Measurements from ENCODE around the gene CA10. TPM values are rescaled to one million over a fixed set of nuclear protein-coding genes. Genes with fewer than 3 reads are reported as not detected.

Gene CA10
- total RNA-seq: not detected

- Mint-ChIP-seq H3K9me3 (peaks cover 5% of the 10 kb centered on the region), H3K27me3 (peaks cover 25 to 33% of the 10 kb centered on the region in 2 donors), H3K27ac (no peak within 1 kb of the TSS), H3K4me1 (ENCODE audit: low read depth in 2 of 2) (no peaks in the 10 kb centered on the region), H3K4me3 (no peak within 1 kb of the TSS), H3K36me3 (peaks cover 6% of the 10 kb centered on the region)
- ATAC-seq (no peak), DNase-seq (ENCODE audit: low spot score) (peak; percentile 60)
Observed at GRCh38 chr17:52158450-52159042, at the start of gene CA10. Gene CA10 (minus strand): TSS chr17:52158714.

DNA sequence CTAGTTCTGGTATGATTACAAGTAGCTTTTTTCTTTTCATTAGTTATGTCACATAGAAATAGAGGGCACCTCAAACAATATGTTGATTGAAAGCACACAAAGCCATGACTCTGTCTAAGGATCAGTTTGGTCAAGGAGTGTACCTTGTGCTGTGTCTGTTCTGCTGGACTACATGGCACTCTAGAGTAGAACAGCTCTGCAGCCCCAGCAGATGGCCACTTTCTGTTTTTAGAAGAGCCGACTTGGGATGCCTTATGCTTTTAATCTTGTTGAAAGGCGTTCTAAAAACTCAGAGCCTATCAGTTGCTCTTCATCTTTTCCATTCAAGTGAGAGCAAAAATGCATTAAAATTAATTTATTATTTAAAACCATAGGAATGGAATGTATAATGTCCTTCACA, 49.3 kb upstream of the CA10 start:
- Mint-ChIP-seq H3K36me3 (no peaks in the 10 kb centered on the region), H3K9me3 (peaks cover 11% of the 10 kb centered on the region), H3K4me1 (ENCODE audit: low read depth in 2 of 2) (no peaks in the 10 kb centered on the region), H3K27ac (no peak overlapping the region), H3K4me3 (no peak overlapping the region), H3K27me3 (no peaks in the 10 kb centered on the region)
- DNase-seq (ENCODE audit: low spot score): no peak
- ATAC-seq: no peak

DNA sequence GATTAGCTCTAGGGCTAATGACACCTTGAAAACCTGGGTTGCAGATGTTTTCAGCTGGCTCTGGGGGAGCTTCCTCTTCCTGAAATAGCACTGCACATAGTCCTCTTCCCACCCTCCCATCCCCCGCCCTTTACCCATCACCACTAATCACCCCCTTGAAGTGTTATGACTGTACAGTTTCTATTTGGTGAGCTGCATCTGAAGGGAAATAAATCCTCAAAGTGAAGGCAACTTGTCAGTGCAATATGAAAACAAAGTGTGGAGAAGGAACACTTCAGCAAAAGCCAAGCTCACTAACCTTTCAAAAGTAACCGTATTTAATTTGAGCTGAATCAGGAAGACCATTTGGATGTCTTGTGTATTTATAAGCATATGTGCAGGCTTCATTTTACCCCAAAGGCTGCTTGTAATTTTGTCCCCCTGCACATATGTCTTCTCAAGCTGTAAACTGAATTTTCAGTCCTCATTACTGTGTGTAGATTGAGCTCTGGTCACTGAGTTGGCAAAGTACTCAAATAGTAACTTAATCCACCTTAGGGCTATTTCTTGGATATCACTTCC, 44.1 kb upstream of the CA10 start:
- DNase-seq (ENCODE audit: low spot score) (no peak), ATAC-seq (no peak)
- Mint-ChIP-seq H3K4me3 (no peak overlapping the region), H3K27ac (no peak overlapping the region), H3K27me3 (no peaks in the 10 kb centered on the region), H3K4me1 (ENCODE audit: low read depth in 2 of 2) (no peaks in the 10 kb centered on the region), H3K9me3 (peaks cover 13% of the 10 kb centered on the region), H3K36me3 (no peaks in the 10 kb centered on the region)

- no peak for DNase-seq (ENCODE audit: low spot score)
- Mint-ChIP-seq H3K9me3 (peaks cover 16% of the 10 kb centered on the region), H3K36me3 (no peaks in the 10 kb centered on the region), H3K27ac (no peak overlapping the region), H3K27me3 (no peaks in the 10 kb centered on the region), H3K4me3 (no peak overlapping the region), H3K4me1 (ENCODE audit: low read depth in 2 of 2) (no peaks in the 10 kb centered on the region)
- ATAC-seq: no peak
Observed at GRCh38 chr17:52201767-52202519, 43.4 kb upstream of the CA10 start.

DNA sequence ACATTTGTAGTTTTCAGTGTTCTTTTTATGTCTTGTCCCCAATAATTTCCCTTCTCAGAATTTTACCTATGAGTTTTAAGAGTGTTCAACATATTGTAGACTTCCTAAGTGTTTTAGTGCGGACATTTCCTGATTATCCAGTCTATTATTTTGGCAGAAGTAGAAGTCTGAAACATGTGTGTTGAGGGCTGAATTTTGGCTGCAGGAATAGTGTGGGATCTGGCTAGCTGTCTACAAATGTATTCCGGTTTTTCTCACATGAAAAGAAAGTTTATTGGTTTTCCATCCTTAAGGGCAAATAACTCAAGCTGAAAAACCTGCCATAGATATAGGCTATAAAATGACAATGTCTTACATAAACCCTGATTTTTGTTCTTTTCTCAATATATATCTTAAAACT, 33.0 kb upstream of the CA10 start:
- no peaks in the 10 kb centered on the region for H3K36me3 Mint-ChIP-seq
- H3K4me1 Mint-ChIP-seq (ENCODE audit: low read depth in 2 of 2): no peaks in the 10 kb centered on the region
- ATAC-seq (no peak), DNase-seq (ENCODE audit: low spot score) (no peak)
- H3K27me3 Mint-ChIP-seq: no peaks in the 10 kb centered on the region
- no peak overlapping the region for H3K4me3 Mint-ChIP-seq
- peaks cover 8% of the 10 kb centered on the region for H3K9me3 Mint-ChIP-seq
- H3K27ac Mint-ChIP-seq: no peak overlapping the region

- Mint-ChIP-seq H3K4me1 (ENCODE audit: low read depth in 2 of 2) (no peaks in the 10 kb centered on the region), H3K9me3 (peaks cover 14% of the 10 kb centered on the region), H3K36me3 (no peaks in the 10 kb centered on the region), H3K27me3 (peaks cover 0 to under 1% of the 10 kb centered on the region in 2 donors), H3K27ac (no peak overlapping the region), H3K4me3 (no peak overlapping the region)
- ATAC-seq (no peak), DNase-seq (ENCODE audit: low spot score) (no peak)
Observed at GRCh38 chr17:52181782-52182181, 23.3 kb upstream of the CA10 start.

- Mint-ChIP-seq H3K9me3 (peaks cover 13% of the 10 kb centered on the region), H3K27ac (no peak overlapping the region), H3K4me3 (no peak overlapping the region), H3K36me3 (no peaks in the 10 kb centered on the region), H3K27me3 (peaks cover 0 to 3% of the 10 kb centered on the region in 2 donors), H3K4me1 (ENCODE audit: low read depth in 2 of 2) (no peaks in the 10 kb centered on the region)
- no peak for ATAC-seq
- no peak for DNase-seq (ENCODE audit: low spot score)
Observed at GRCh38 chr17:52178012-52178411, 19.5 kb upstream of the CA10 start.

- H3K36me3 Mint-ChIP-seq: no peaks in the 10 kb centered on the region
- DNase-seq (ENCODE audit: low spot score) (no peak), ATAC-seq (no peak)
- no peaks in the 10 kb centered on the region for H3K27me3 Mint-ChIP-seq
- no peaks in the 10 kb centered on the region for H3K4me1 Mint-ChIP-seq (ENCODE audit: low read depth in 2 of 2)
- H3K27ac Mint-ChIP-seq: no peak overlapping the region
- no peak overlapping the region for H3K4me3 Mint-ChIP-seq
- no peaks in the 10 kb centered on the region for H3K9me3 Mint-ChIP-seq
Observed at GRCh38 chr17:52170963-52171572, 12.6 kb upstream of the CA10 start.

DNA sequence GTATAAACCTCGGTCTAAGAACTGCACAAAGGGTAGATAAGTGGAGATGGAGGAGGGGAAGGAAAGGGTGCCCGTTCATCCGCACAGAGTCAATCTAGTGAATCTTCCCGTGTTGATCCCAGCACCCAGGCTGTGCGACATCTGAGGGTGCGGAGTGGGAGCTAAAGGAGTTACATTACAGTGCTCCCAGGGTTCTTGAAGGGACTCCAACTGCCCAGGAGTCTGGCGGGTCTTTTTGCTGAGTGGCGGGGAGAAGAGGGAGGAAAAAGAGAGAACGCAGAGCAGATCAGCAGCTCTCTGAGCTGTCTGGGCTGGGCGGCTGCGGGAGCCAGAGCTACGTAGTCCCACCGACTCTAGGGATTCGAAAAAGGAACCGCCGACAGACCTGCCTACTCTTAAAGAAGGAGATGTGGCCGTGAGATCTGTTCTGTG, 1.6 kb upstream of the CA10 start:
- no peak for ATAC-seq
- no peaks in the 10 kb centered on the region for H3K4me1 Mint-ChIP-seq (ENCODE audit: low read depth in 2 of 2)
- no peak for DNase-seq (ENCODE audit: low spot score)
- no peak overlapping the region for H3K4me3 Mint-ChIP-seq
- peaks cover 5% of the 10 kb centered on the region for H3K9me3 Mint-ChIP-seq
- peaks cover 25 to 33% of the 10 kb centered on the region in 2 donors for H3K27me3 Mint-ChIP-seq
- H3K27ac Mint-ChIP-seq: no peak overlapping the region
- peaks cover 6% of the 10 kb centered on the region for H3K36me3 Mint-ChIP-seq

- no peak overlapping the region for H3K27ac Mint-ChIP-seq
- no peak for ATAC-seq
- peaks cover 25 to 33% of the 10 kb centered on the region in 2 donors for H3K27me3 Mint-ChIP-seq
- H3K36me3 Mint-ChIP-seq: peaks cover 6% of the 10 kb centered on the region
- no peak overlapping the region for H3K4me3 Mint-ChIP-seq
- H3K4me1 Mint-ChIP-seq (ENCODE audit: low read depth in 2 of 2): no peaks in the 10 kb centered on the region
- H3K9me3 Mint-ChIP-seq: peaks cover 5% of the 10 kb centered on the region
- no peak for DNase-seq (ENCODE audit: low spot score)
Observed at GRCh38 chr17:52159246-52160135, 977 bp upstream of the CA10 start.

- no peak overlapping the region for H3K27ac Mint-ChIP-seq
- H3K4me3 Mint-ChIP-seq: no peak overlapping the region
- DNase-seq (ENCODE audit: low spot score) (no peak), ATAC-seq (no peak)
- H3K36me3 Mint-ChIP-seq: peaks cover 6% of the 10 kb centered on the region
- peaks cover 25 to 33% of the 10 kb centered on the region in 2 donors for H3K27me3 Mint-ChIP-seq
- no peaks in the 10 kb centered on the region for H3K4me1 Mint-ChIP-seq (ENCODE audit: low read depth in 2 of 2)
- H3K9me3 Mint-ChIP-seq: peaks cover 5% of the 10 kb centered on the region
Observed at GRCh38 chr17:52157603-52158449, 688 bp downstream of the CA10 start.

DNA sequence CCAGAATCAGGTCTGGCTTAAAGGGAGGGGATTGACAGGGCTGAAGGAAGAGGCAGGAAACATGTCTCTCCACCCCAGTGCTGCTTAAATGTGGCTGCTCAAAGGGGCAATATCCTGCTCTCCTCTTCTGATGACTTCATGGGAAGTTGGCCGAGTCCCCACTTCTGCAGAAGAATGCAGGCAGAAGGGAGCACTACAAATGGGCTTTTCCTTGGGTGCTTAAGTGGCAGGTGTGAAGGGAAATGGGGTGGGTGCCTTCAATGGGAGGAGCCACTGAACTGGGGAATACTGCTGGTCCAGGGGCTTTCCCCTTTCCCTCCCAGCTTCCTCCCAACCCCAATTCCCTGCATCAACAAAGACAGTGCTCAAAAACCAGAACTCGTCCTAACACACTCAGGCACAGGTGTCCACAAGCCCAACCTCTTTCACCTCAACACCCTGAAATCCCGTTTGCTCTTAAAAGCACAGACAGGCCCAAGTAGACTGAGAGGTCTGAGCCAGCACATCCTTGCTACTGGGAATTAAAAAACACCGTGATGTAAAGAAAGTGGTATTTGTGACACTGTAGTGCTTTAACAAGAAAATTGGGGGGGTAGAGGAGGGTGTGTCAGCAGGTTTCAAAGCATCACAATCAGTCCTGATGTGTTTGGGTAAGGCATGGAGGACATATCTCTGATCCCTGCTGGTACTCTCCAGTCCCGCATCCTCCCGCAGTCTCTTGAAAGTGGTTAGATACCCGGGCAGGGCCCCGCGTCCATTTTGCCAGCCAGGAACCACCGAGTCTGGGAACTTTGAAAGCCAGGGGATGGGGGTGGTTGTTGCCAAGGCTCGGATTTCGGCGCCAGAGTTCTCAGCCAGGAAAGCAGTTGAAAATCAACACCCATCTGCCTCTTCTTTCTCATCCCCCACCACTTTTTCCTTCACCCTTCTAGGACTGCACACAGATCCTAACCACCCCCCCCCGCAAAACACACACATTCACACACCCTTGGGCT, 1.6 kb downstream of the CA10 start:
- ATAC-seq (no peak), DNase-seq (ENCODE audit: low spot score) (no peak)
- Mint-ChIP-seq H3K4me1 (ENCODE audit: low read depth in 2 of 2) (no peaks in the 10 kb centered on the region), H3K27me3 (peaks cover 25 to 33% of the 10 kb centered on the region in 2 donors), H3K36me3 (peaks cover 6% of the 10 kb centered on the region), H3K9me3 (peaks cover 3% of the 10 kb centered on the region), H3K27ac (no peak overlapping the region), H3K4me3 (no peak overlapping the region)

Data from natural killer cell treated with Interleukin-12 subunit alpha and Interleukin-12 subunit beta and Interleukin-15 and Interleukin-18, amount 100 ng/mL, for 72 hours (primary cell).